KMS-11 (cell line): Measurements from ENCODE around the gene TMEM52.
A peak's percentile ranks its signal among the peaks of the same experiment; 100 is the strongest.

Experiments used
- H2AFZ ChIP-seq: fragments of 200-600 bp; sonication (generic); 2 replicates; pipeline ENCODE4 v1.6.1; 2016; ENCODE audit warnings: antibody characterized with exemption, mixed run types, low read depth
- H3K27ac ChIP-seq: fragments of 200-600 bp; sonication (generic); 2 replicates; pipeline ENCODE4 v1.6.1; 2016; ENCODE audit warnings: mild to moderate bottlenecking, mixed run types
- H3K27me3 ChIP-seq: fragments of 200-600 bp; sonication (generic); 2 replicates; pipeline ENCODE4 v1.6.1; 2017; ENCODE audit warnings: mild to moderate bottlenecking, low read depth, mixed run types, moderate library complexity; ENCODE audit not compliant: insufficient read depth
- H3K36me3 ChIP-seq: fragments of 200-600 bp; sonication (generic); 2 replicates; pipeline ENCODE4 v1.6.1; 2017; ENCODE audit warnings: mild to moderate bottlenecking, mixed run types; ENCODE audit not compliant: insufficient read depth
- H3K4me1 ChIP-seq: fragments of 200-600 bp; sonication (generic); 2 replicates; pipeline ENCODE4 v1.6.1; 2016; ENCODE audit warnings: mild to moderate bottlenecking, low read depth, mixed run types; ENCODE audit not compliant: poor library complexity, severe bottlenecking
- H3K4me2 ChIP-seq: fragments of 200-600 bp; sonication (generic); 2 replicates; pipeline ENCODE4 v1.7.0; 2016; ENCODE audit warnings: mild to moderate bottlenecking, mixed run types
- H3K4me3 ChIP-seq: fragments of 200-600 bp; sonication (generic); IDR thresholded peaks from 2 replicates; pipeline ENCODE4 v1.6.1; 2017; ENCODE audit warnings: low read depth, low read length, mixed read lengths; ENCODE audit not compliant: insufficient read depth
- H3K79me2 ChIP-seq: fragments of 200-600 bp; sonication (generic); 2 replicates; pipeline ENCODE4 v1.6.1; 2016; ENCODE audit warnings: low read depth, mixed run types; ENCODE audit not compliant: insufficient read depth
- H3K9ac ChIP-seq: fragments of 200-600 bp; sonication (generic); 2 replicates; pipeline ENCODE4 v1.6.1; 2016; ENCODE audit warnings: mild to moderate bottlenecking, mixed run types
- H4K20me1 ChIP-seq: fragments of 200-600 bp; sonication (generic); 2 replicates; pipeline ENCODE4 v1.6.1; 2016; ENCODE audit warnings: mild to moderate bottlenecking, mixed run types; ENCODE audit not compliant: insufficient read depth
- CTCF ChIP-seq: fragments of 200-600 bp; sonication (generic); conservative IDR thresholded peaks from 2 replicates; pipeline ENCODE4 v1.6.1; 2017; ENCODE audit warnings: low read depth, mild to moderate bottlenecking, antibody characterized with exemption, low read length, moderate library complexity, mixed read lengths

The TMEM52 gene

GRCh38 chr1:1907098-1907736, 11.9 kb downstream of the TMEM52 start:
- Histone ChIP-seq H3K9ac (peak overlapping the region; percentile 37; the same call in 1 of the 2 replicates), H4K20me1 (no peaks in the 10 kb centered on the region), H3K27ac (peak overlapping the region; percentile 63), H3K4me3 (no peak overlapping the region), H3K36me3 (no peaks in the 10 kb centered on the region), H2AFZ (no peak overlapping the region), H3K4me1 (peaks cover 49% of the 10 kb centered on the region), H3K27me3 (no peaks in the 10 kb centered on the region), H3K79me2 (no peaks in the 10 kb centered on the region; the same call in 1 of the 2 replicates), H3K4me2 (peak overlapping the region; percentile 99)
- 0 out of 2 replicates have a peak, but pooled peaks have one; percentile 13 for TF ChIP-seq CTCF

- Histone ChIP-seq H3K79me2 (no peaks in the 10 kb centered on the region; the same call in 1 of the 2 replicates), H3K27ac (peak overlapping the region; percentile 63), H3K4me3 (no peak overlapping the region), H2AFZ (peak overlapping the region; percentile 49; the same call in 1 of the 2 replicates), H3K4me2 (peak overlapping the region; percentile 99), H4K20me1 (no peaks in the 10 kb centered on the region), H3K9ac (peak overlapping the region; percentile 37; the same call in 1 of the 2 replicates), H3K36me3 (no peaks in the 10 kb centered on the region), H3K4me1 (peaks cover 49% of the 10 kb centered on the region), H3K27me3 (no peaks in the 10 kb centered on the region)
- peak; percentile 96 for TF ChIP-seq CTCF
These were observed 12.6 kb downstream of the TMEM52 start for GRCh38 chr1:1906185-1907097.

GRCh38 chr1:1903224-1903623, 15.9 kb downstream of the TMEM52 start:
- Histone ChIP-seq H3K27ac (no peak overlapping the region), H3K4me2 (no peak overlapping the region), H4K20me1 (no peaks in the 10 kb centered on the region), H3K27me3 (no peaks in the 10 kb centered on the region), H3K36me3 (no peaks in the 10 kb centered on the region), H3K79me2 (no peaks in the 10 kb centered on the region; the same call in 1 of the 2 replicates), H3K4me3 (no peak overlapping the region), H3K4me1 (peaks cover 43% of the 10 kb centered on the region), H3K9ac (no peak overlapping the region), H2AFZ (no peak overlapping the region)
- no peak for TF ChIP-seq CTCF

- no peak overlapping the region for H3K4me3 ChIP-seq
- no peak overlapping the region for H3K4me2 ChIP-seq
- peaks cover 43% of the 10 kb centered on the region for H3K4me1 ChIP-seq
- H2AFZ ChIP-seq, result no peak overlapping the region
- H3K36me3 ChIP-seq, result no peaks in the 10 kb centered on the region
- no peak for TF ChIP-seq CTCF
- no peaks in the 10 kb centered on the region for H3K79me2 ChIP-seq
- no peaks in the 10 kb centered on the region for H3K27me3 ChIP-seq
- H3K9ac ChIP-seq, result no peak overlapping the region
- H4K20me1 ChIP-seq, result no peaks in the 10 kb centered on the region
- no peak overlapping the region for H3K27ac ChIP-seq
These were observed 17.3 kb downstream of the TMEM52 start for GRCh38 chr1:1901641-1902294.
